HFFc6 (cell line): ENCODE measurements around the gene DENND5A. TPM values are rescaled to one million over a fixed set of nuclear protein-coding genes. Genes with fewer than 3 reads are reported as not detected.
"Not testable (repeated sequence)": the region's sequence is repeated elsewhere in the genome, so short reads cannot be mapped to it uniquely, and the experiment has no call there.

ENCODE experiments used
- DNase-seq: peaks from one replicate; pipeline ENCODE4 v3.0.0-alpha.2; 2018
- H3K27ac Mint-ChIP-seq: 2 replicates; pipeline ENCODE4 v1.8.0; 2020; ENCODE audit warnings: mild to moderate bottlenecking, mixed read lengths
- H3K27me3 Mint-ChIP-seq: 2 replicates; pipeline ENCODE4 v1.8.0; 2021; ENCODE audit warnings: mild to moderate bottlenecking, moderate library complexity, mixed read lengths; ENCODE audit not compliant: insufficient read depth
- H3K36me3 Mint-ChIP-seq: 2 replicates; pipeline ENCODE4 v1.8.0; 2021; ENCODE audit warnings: low read depth, mixed read lengths
- H3K4me1 Mint-ChIP-seq: 2 replicates; pipeline ENCODE4 v1.8.0; 2020; ENCODE audit warnings: low read depth, mixed read lengths
- H3K4me3 Mint-ChIP-seq: 2 replicates; pipeline ENCODE4 v1.8.0; 2020; ENCODE audit warnings: mild to moderate bottlenecking, moderate library complexity, mixed read lengths
- H3K9me3 Mint-ChIP-seq: 2 replicates; pipeline ENCODE4 v1.8.0; 2020; ENCODE audit warnings: mild to moderate bottlenecking, mixed read lengths
- total RNA-seq, 6 experiments: library from RNA; stranded (reverse); fragmentation: NEBNext Ultra II Directional; extraction: Animal tissue kit (Norgen Biotek cat#: 25700); gene quantifications; 2 replicates in 1 of 6; 3 replicates in 5 of 6; pipeline ENCODE4 v1.2.3, GENCODE V29; 2021
- TF ChIP-seq, protein P1 (sequence below): fragments of 200-600 bp; sonication (generic); IDR thresholded peaks from 2 replicates; pipeline ENCODE4 v1.5.0; 2021; ENCODE audit warnings: antibody characterized with exemption, mild to moderate bottlenecking

DENND5A gene
- total RNA-seq, 6 experiments from 2014 or later, result 82.0 to 106 (median 92.8) TPM

DNA sequence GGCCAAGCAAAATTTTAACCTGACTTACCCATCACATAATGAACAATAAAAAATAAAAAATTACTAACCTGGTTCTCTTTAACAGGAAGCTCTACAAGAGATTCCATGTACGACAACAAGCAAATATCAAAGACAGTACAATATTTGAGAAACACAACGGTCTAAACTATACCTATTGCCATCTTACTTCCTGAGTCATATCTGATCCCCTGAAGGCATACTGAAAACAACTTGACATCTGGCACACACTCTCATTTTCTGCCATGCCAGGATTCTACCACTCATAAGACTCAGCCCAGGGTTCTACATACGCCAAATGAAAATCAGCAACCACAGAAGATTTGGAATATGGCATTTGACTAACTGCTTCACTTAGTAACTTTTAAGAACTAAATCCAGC, 13.8 kb downstream of the DENND5A start:
- Mint-ChIP-seq H3K27me3 (peaks cover 2% of the 10 kb centered on the region), H3K9me3 (no peaks in the 10 kb centered on the region), H3K4me3 (no peak overlapping the region), H3K27ac (no peak overlapping the region), H3K36me3 (peaks cover 5% of the 10 kb centered on the region; the same call in 1 of the 2 replicates), H3K4me1 (peaks cover 33% of the 10 kb centered on the region)
- no peak for DNase-seq
- TF ChIP-seq, protein P1, sequence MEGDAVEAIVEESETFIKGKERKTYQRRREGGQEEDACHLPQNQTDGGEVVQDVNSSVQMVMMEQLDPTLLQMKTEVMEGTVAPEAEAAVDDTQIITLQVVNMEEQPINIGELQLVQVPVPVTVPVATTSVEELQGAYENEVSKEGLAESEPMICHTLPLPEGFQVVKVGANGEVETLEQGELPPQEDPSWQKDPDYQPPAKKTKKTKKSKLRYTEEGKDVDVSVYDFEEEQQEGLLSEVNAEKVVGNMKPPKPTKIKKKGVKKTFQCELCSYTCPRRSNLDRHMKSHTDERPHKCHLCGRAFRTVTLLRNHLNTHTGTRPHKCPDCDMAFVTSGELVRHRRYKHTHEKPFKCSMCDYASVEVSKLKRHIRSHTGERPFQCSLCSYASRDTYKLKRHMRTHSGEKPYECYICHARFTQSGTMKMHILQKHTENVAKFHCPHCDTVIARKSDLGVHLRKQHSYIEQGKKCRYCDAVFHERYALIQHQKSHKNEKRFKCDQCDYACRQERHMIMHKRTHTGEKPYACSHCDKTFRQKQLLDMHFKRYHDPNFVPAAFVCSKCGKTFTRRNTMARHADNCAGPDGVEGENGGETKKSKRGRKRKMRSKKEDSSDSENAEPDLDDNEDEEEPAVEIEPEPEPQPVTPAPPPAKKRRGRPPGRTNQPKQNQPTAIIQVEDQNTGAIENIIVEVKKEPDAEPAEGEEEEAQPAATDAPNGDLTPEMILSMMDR, result no peak

DNA sequence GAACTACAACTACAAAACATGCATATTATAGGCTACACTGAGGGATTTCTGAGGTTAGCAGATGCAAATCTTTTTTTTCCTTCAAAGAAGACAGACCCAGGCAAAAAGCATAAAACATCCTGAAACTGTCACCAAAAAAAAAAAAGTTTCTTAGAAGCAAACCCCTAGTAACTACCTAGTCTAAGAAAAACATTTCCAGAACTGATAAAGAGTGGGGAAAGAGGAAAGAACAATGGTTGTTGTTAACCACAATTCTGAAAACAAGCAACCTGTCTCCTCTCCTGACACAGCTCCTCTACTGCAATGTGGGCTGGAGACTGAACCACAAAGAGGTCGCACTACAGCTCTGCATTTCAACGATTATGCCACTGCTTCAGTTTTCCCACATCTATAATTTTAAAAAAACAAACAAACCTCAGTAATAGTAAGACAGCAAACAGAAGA, 15.0 kb downstream of the DENND5A start:
- Mint-ChIP-seq H3K27me3 (peaks cover 2% of the 10 kb centered on the region), H3K4me1 (peaks cover 31% of the 10 kb centered on the region), H3K4me3 (no peak overlapping the region), H3K9me3 (no peaks in the 10 kb centered on the region), H3K36me3 (peaks cover 5% of the 10 kb centered on the region; the same call in 1 of the 2 replicates), H3K27ac (peak overlapping the region; percentile 19; the same call in 1 of the 2 replicates)
- no peak for DNase-seq
- TF ChIP-seq, protein P1, result no peak

DNA sequence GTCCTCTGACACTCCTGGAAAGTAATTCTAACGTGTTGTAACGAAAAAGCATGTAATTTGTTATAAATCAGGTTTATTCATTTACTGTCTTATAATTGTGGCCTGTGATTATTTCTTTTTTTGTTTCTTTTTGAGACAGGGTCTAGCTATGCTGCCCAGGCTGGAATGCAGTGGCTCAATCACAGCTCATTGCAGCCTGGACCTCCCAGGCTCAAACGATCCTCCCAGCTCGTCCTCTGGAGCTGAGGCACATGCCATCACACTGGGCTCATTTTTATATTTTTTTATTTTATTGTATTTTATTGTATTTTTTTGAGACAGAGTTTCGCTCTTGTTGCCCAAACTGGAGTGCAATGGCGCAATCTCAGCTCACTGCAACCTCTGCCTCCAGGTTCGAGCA, 15.9 kb downstream of the DENND5A start:
- DNase-seq, result no peak
- no peak overlapping the region for H3K27ac Mint-ChIP-seq
- peaks cover 2% of the 10 kb centered on the region; the same call in 1 of the 2 replicates for H3K36me3 Mint-ChIP-seq
- no peak overlapping the region for H3K4me3 Mint-ChIP-seq
- H3K4me1 Mint-ChIP-seq, result peaks cover 27% of the 10 kb centered on the region
- TF ChIP-seq, protein P1, result no peak
- no peaks in the 10 kb centered on the region for H3K9me3 Mint-ChIP-seq
- H3K27me3 Mint-ChIP-seq, result peaks cover 2% of the 10 kb centered on the region

DNA sequence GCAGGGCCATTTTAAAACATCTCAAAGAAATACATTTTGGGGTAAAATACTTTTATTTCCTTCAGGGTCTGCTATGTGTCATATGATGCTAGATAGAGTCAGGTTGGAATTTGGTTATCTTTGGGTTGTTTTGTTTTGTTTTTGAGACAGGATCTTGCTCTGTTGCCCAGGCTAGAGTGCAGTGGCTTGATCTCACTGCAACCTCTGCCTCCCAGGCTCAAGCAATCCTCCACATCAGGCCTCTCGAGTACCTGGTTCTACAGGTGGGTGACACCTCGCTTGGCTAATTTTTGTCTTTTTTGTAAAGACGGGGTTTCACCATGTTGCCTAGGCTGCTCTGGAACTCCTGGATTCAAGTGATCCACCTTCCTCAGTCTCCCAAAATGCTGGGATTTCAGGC, 17.3 kb downstream of the DENND5A start:
- Mint-ChIP-seq H3K4me3 (no peak overlapping the region), H3K27me3 (peaks cover 2% of the 10 kb centered on the region; the same call in 1 of the 2 replicates), H3K9me3 (no peaks in the 10 kb centered on the region), H3K4me1 (peaks cover 27% of the 10 kb centered on the region), H3K27ac (no peak overlapping the region), H3K36me3 (no peaks in the 10 kb centered on the region)
- TF ChIP-seq, protein P1, result no peak
- DNase-seq, result no peak

DNA sequence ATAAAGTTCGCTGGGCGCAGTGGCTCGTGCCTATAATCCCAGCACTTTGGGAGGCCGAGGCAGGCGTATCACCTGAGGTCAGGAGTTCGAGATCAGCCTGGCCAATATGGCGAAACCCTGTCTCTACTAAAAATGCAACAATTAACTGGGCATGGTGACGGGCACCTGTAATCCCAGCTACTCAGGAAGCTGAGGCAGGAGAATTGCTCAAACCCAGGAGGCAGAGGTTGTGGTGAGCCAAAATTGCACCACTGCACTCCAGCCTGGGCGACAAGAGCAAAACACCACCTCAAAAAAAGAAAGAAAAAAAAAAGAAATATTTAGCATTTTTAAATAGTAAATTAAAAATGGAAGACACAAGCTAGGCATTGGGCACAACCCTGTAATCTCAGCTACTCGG, 28.9 kb downstream of the DENND5A start:
- Mint-ChIP-seq H3K4me1 (peaks cover 38% of the 10 kb centered on the region), H3K27ac (peak overlapping the region; percentile 31; the same call in 1 of the 2 replicates), H3K36me3 (peaks cover 20% of the 10 kb centered on the region)
- H3K9me3 Mint-ChIP-seq, H3K27me3 Mint-ChIP-seq, DNase-seq, H3K4me3 Mint-ChIP-seq: not testable (repeated sequence)

DNA sequence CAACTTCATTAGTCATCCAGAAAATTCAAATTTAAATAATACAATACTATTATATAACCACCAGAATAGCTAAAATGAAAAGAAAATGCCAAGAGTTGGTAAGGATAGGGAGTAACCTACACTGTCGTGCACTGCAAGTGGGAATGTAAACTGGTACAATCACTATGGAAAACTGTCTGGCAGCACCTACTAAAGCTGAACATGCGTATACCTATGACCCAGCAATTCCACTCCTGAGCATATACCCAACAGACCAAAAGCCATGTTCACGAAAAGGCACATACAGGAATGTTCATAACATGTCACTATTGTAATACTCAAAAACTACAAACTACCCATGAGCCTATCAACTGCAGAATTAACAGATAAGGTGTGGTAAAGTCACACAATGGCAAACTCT, 32.7 kb downstream of the DENND5A start:
- H3K27ac Mint-ChIP-seq, result no peak overlapping the region
- H3K36me3 Mint-ChIP-seq, result peaks cover 13% of the 10 kb centered on the region
- TF ChIP-seq, protein P1, result no peak
- H3K27me3 Mint-ChIP-seq, result no peaks in the 10 kb centered on the region
- H3K4me1 Mint-ChIP-seq, result peaks cover 51% of the 10 kb centered on the region
- H3K4me3 Mint-ChIP-seq, result no peak overlapping the region
- no peaks in the 10 kb centered on the region for H3K9me3 Mint-ChIP-seq
- no peak for DNase-seq
